DMS 273 (cell line): ENCODE measurements around the gene GAGE12J.
"Not testable (repeated sequence)": the region's sequence is repeated elsewhere in the genome, so short reads cannot be mapped to it uniquely, and the experiment has no call there.

Experiments used
- DNase-seq: peaks from one replicate; lab custom pipeline; 2025; ENCODE audit not compliant: unreplicated experiment; lab: John Stamatoyannopoulos, UW

The GAGE12J gene

GRCh38 chrX:49309401-49309981 lies 12.3 kb upstream of the GAGE12J start:
- no peak for DNase-seq

DNA sequence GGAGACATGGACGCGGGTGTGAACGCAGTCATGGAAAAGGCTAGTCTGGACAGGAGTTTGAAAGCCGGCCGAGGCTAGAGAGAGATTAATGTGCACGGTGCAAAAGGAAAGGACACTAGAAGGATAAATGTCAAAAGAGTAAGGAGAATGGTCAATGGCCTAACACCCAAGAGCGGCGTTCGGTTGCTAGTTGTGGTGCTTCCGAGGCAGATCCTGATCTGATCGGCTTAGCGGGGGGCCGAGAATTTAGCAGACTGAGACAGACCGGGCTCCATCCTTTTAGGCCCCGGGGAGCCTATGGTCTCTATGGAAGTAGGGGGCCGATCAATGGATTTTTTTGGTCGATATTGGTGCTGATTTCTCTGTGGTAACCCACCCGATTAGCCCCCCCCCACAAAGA lies 11.5 kb upstream of the GAGE12J start:
- DNase-seq: no peak

DNA sequence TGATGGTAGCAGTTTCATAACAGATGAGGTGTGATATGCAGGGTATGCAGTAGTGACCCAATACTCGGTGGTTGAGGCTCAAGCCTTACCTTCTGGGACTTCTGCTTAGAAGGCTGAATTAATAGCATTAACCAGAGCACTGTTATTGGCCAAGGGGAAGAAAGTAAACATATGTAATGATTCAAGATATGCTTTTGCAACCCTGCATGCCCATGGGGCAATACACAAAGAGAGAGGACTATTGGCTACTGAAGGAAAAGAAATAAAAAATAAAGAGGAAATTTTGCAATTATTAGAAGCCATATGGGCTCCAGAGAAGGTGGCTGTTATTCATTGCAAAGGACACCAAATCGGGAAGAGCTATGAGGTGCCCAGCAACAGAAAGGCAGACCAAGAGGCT lies 9.7 kb upstream of the GAGE12J start:
- no peak for DNase-seq

DNA sequence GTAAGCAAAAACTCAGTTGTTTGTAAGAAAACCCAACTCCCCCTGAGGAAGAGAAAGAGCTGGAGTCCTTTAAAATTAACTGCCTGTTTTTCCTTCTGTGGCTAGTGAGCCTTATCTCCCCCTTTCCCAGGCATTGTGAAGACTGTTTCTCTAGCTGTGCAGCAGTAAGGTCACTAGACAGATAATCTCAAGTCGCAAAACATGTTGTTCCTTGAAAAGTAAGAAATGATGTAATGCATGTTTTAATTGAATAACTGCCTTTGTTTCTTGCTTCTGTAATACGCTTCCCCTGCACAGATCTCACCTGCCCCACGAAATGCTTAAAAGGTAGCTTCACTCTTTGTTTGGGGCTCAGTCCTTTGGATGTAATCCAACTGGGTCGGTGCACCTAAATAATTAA lies 5.8 kb upstream of the GAGE12J start:
- no peak for DNase-seq

- DNase-seq: not testable (repeated sequence)
Observed at GRCh38 chrX:49322266-49322665, 429 bp downstream of the GAGE12J start.

DNA sequence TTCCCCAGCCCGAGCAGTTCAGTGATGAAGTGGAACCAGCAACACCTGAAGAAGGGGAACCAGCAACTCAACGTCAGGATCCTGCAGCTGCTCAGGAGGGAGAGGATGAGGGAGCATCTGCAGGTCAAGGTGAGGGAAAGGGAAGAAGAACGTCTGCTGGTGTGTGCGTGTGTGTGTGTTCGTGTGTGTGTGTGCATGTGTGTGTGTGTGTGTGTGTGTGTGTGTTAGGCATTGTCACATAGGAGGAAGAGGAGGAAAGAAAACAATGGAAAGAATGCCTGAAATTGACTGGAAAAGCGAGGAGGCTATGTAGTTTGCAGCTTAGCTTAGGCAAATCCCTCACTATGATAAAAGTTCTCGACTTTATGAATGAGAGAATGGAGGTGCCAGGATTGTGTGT lies 1.9 kb downstream of the GAGE12J start:
- DNase-seq: not testable (repeated sequence)

DNA sequence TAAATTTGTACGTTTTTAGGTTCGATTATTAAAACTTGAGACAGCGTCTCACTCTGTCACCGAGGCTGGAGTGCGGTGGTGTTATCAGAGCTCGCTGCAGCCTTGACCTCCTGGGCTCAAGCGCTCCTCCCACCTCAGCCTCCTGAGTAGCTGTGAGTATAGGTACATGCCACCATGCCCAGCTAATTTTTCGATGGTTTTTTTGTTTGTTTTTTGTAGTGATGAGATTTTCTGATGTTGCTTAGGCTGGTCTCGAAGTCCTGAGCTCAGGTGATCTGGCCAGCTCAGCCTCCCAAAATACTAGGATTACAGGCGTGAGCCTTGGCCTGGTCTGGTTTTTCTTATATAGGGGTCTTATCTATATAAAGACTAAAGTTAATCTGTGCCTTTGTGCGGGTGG lies 8.6 kb downstream of the GAGE12J start:
- not testable (repeated sequence) for DNase-seq

- not testable (repeated sequence) for DNase-seq
Observed at GRCh38 chrX:49331282-49331681, 9.4 kb downstream of the GAGE12J start, which contains the start of gene GAGE13. Gene GAGE13, plus strand, starts transcription at chrX:49331582. Its CDS starts 1,156 bp downstream, at chrX:49332738.

DNA sequence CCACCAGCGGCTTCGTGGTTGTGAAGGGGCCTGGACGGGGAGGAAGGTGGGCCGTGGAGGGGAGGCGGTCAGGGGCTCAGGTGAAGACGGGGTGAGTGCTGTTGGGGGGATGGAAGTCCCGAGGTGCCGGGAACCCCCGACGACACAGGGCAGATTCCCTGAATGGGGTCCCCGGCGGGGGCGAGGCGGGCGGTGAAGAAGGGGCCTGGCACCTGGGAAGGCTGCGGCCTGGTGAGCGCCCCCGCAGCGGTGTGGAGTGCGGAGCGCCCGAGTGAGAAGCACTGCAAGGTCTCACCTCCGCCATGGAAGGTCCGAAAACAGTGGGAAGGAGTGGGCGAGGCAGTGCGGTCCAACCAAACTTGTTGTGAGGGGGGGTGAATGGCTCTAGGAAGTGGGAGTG lies 10.0 kb downstream of the GAGE12J start:
- DNase-seq: not testable (repeated sequence)

DNA sequence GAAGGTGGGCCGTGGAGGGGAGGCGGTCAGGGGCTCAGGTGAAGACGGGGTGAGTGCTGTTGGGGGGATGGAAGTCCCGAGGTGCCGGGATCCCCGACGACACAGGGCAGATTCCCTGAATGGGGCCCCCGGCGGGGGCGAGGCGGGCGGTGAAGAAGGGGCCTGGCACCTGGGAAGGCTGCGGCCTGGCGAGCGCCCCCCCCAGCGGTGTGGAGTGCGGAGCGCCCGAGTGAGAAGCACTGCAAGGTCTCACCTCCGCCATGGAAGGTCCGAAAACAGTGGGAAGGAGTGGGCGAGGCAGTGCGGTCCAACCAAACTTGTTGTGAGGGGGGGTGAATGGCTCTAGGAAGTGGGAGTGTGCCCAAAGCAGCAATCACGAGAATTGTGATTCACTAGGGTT lies 19.6 kb downstream of the GAGE12J start:
- DNase-seq: not testable (repeated sequence)

GRCh38 chrX:49344496-49345175 lies 22.8 kb downstream of the GAGE12J start:
- DNase-seq: not testable (repeated sequence)

DNA sequence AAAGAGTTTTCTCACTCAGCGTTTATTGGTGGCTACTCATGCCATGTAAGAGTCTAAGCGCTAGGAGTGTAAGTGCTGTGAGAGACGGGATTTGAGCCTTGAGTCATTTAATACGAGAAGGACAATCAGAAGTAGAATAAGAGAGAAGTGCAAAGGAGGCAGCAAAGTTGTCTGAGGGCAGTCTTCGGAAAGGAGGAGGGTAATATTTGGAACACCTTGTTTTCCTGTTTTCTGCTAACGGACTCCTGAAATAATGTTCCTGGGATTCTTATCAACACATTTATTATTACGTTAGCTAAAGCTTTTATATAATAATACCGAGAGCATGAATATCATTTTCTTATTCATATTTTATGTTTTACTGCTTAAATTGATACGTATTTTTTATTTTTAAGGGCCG lies 23.6 kb downstream of the GAGE12J start:
- DNase-seq: not testable (repeated sequence)

DNA sequence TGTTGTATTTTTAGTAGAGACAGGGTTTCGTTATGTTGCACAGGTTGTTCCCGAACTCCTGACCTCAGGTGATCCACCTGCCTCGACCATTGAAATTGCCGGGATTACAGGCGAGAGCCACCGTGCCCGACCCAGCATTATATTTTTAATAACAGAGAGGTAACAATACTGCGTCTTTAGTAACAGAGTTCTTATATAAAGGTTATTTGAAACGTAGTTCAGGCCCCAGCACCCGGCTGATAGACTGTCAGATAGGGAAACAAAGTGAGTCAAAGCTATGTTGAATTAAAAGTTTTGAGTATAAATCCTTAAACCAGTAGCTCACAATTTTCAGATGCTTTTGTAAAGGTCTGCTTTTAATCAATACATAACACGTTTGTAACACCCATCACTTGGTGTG lies 24.3 kb downstream of the GAGE12J start:
- not testable (repeated sequence) for DNase-seq
